SK-N-MC (cell line): ENCODE measurements around the gene TASP1.
A peak's percentile ranks its signal among the peaks of the same experiment; 100 is the strongest.

ENCODE experiments used
- DNase-seq: peaks from one replicate; pipeline ENCODE4 v3.0.0-alpha.2; 2011; ENCODE audit warnings: low read depth, low spot score
- H3K27ac ChIP-seq: fragments of 200-600 bp; sonication (generic); 2 replicates; pipeline ENCODE4 v1.5.1; 2016; ENCODE audit warnings: mixed run types
- H3K36me3 ChIP-seq: fragments of 200-600 bp; sonication (generic); 2 replicates; pipeline ENCODE4 v1.6.1; 2017; ENCODE audit warnings: antibody characterized with exemption, low read length, mixed read lengths; ENCODE audit not compliant: insufficient read depth
- H3K4me3 ChIP-seq: fragments of 200-600 bp; sonication (generic); 2 replicates; pipeline ENCODE4 v1.5.1; 2016
- H3K9ac ChIP-seq: fragments of 200-600 bp; sonication (generic); 2 replicates; pipeline ENCODE4 v1.8.0; 2017; ENCODE audit warnings: mixed run types, mixed read lengths; ENCODE audit not compliant: insufficient read length
- H3K9me3 ChIP-seq: fragments of 200-600 bp; sonication (generic); 2 replicates; pipeline ENCODE4 v1.6.1; 2017; ENCODE audit warnings: low read depth, mild to moderate bottlenecking, antibody characterized with exemption, low read length, moderate library complexity, mixed read lengths
- EZH2 ChIP-seq: fragments of 200-600 bp; sonication (generic); IDR thresholded peaks from one replicate; pipeline ENCODE4 v1.6.1; 2017; ENCODE audit warnings: antibody characterized with exemption
- FOXP2 ChIP-seq: optimal IDR thresholded peaks from 2 replicates; pipeline ENCODE3; 2011; ENCODE audit warnings: mild to moderate bottlenecking, moderate library complexity; ENCODE audit not compliant: insufficient read depth; ENCODE audit errors: extremely low read length, control extremely low read depth
- POLR2AphosphoS5 ChIP-seq: IDR thresholded peaks from 2 replicates; pipeline ENCODE4 v1.6.1; 2012; ENCODE audit warnings: mild to moderate bottlenecking, low read depth, low read length, borderline replicate concordance

Gene TASP1

GRCh38 chr20:13436530-13436929, 202.2 kb downstream of the TASP1 start:
- Histone ChIP-seq H3K27ac (no peak overlapping the region), H3K9me3 (no peaks in the 10 kb centered on the region; the same call in 1 of the 2 replicates), H3K36me3 (peaks cover 4% of the 10 kb centered on the region; the same call in 1 of the 2 replicates), H3K9ac (no peak overlapping the region), H3K4me3 (no peak overlapping the region)
- no peak for TF ChIP-seq FOXP2
- TF ChIP-seq POLR2AphosphoS5, result no peak
- no peak for TF ChIP-seq EZH2
- no peak for DNase-seq

- Histone ChIP-seq H3K9me3 (no peaks in the 10 kb centered on the region), H3K4me3 (no peak overlapping the region), H3K9ac (no peak overlapping the region), H3K36me3 (peaks cover 4% of the 10 kb centered on the region; the same call in 1 of the 2 replicates), H3K27ac (no peak overlapping the region)
- no peak for DNase-seq
- no peak for TF ChIP-seq FOXP2
- no peak for TF ChIP-seq POLR2AphosphoS5
- TF ChIP-seq EZH2, result no peak
Measured at GRCh38 chr20:13432126-13432525, 206.6 kb downstream of the TASP1 start.

GRCh38 chr20:13430346-13431002, 208.3 kb downstream of the TASP1 start:
- H3K27ac ChIP-seq, result no peak overlapping the region
- DNase-seq, result no peak
- no peak overlapping the region for H3K4me3 ChIP-seq
- H3K9ac ChIP-seq, result no peak overlapping the region
- H3K36me3 ChIP-seq, result peaks cover 4% of the 10 kb centered on the region; the same call in 1 of the 2 replicates
- TF ChIP-seq POLR2AphosphoS5, result no peak
- no peak for TF ChIP-seq FOXP2
- TF ChIP-seq EZH2, result no peak
- no peaks in the 10 kb centered on the region for H3K9me3 ChIP-seq

- DNase-seq, result no peak
- H3K36me3 ChIP-seq, result peaks cover 4% of the 10 kb centered on the region; the same call in 1 of the 2 replicates
- H3K9ac ChIP-seq, result no peak overlapping the region
- no peak overlapping the region for H3K27ac ChIP-seq
- no peak overlapping the region for H3K4me3 ChIP-seq
- TF ChIP-seq EZH2 (no peak), POLR2AphosphoS5 (no peak)
- no peaks in the 10 kb centered on the region for H3K9me3 ChIP-seq
Measured at GRCh38 chr20:13428684-13429083, 210.0 kb downstream of the TASP1 start.

- no peak for DNase-seq
- Histone ChIP-seq H3K36me3 (no peaks in the 10 kb centered on the region; the same call in 1 of the 2 replicates), H3K9me3 (no peaks in the 10 kb centered on the region), H3K4me3 (no peak overlapping the region), H3K27ac (0 out of 2 replicates have a peak overlapping the region, but pooled peaks have one; percentile 15), H3K9ac (no peak overlapping the region)
- TF ChIP-seq EZH2 (no peak), POLR2AphosphoS5 (no peak), FOXP2 (no peak)
Measured at GRCh38 chr20:13426870-13427269, 211.9 kb downstream of the TASP1 start.

GRCh38 chr20:13425381-13426135, 213.2 kb downstream of the TASP1 start:
- no peak for TF ChIP-seq EZH2
- no peak for TF ChIP-seq POLR2AphosphoS5
- no peak for TF ChIP-seq FOXP2
- H3K9ac ChIP-seq, result no peak overlapping the region
- DNase-seq, result no peak
- H3K9me3 ChIP-seq, result no peaks in the 10 kb centered on the region
- no peak overlapping the region for H3K4me3 ChIP-seq
- no peaks in the 10 kb centered on the region; the same call in 1 of the 2 replicates for H3K36me3 ChIP-seq
- no peak overlapping the region for H3K27ac ChIP-seq

- no peak for TF ChIP-seq POLR2AphosphoS5
- no peak overlapping the region for H3K4me3 ChIP-seq
- H3K36me3 ChIP-seq, result no peaks in the 10 kb centered on the region
- H3K9me3 ChIP-seq, result no peaks in the 10 kb centered on the region
- no peak overlapping the region for H3K9ac ChIP-seq
- H3K27ac ChIP-seq, result no peak overlapping the region
- DNase-seq, result no peak
Measured at GRCh38 chr20:13424174-13424833, 214.4 kb downstream of the TASP1 start.

- Histone ChIP-seq H3K9ac (no peak overlapping the region), H3K36me3 (no peaks in the 10 kb centered on the region), H3K27ac (no peak overlapping the region), H3K4me3 (no peak overlapping the region), H3K9me3 (no peaks in the 10 kb centered on the region)
- DNase-seq, result no peak
- TF ChIP-seq FOXP2 (no peak), POLR2AphosphoS5 (no peak), EZH2 (no peak)
Measured at GRCh38 chr20:13423472-13424173, 215.1 kb downstream of the TASP1 start.

- no peak for TF ChIP-seq EZH2
- TF ChIP-seq FOXP2, result no peak
- TF ChIP-seq POLR2AphosphoS5, result no peak
- Histone ChIP-seq H3K27ac (no peak overlapping the region), H3K9me3 (no peaks in the 10 kb centered on the region), H3K4me3 (no peak overlapping the region), H3K36me3 (no peaks in the 10 kb centered on the region), H3K9ac (no peak overlapping the region)
- DNase-seq, result no peak
Measured at GRCh38 chr20:13422637-13423036, 216.1 kb downstream of the TASP1 start.
